Gastroesophageal sphincter (tissue), 3 donors: ENCODE results near the gene SCT.

Source experiments
- EP300 ChIP-seq: sonication (generic); formaldehyde crosslinking; IDR thresholded peaks from one replicate; pipeline ENCODE4 v1.6.1; 2017; ENCODE audit warnings: antibody characterized with exemption, mild to moderate bottlenecking
- POLR2A ChIP-seq, 2 donors: fragments of 450-650 bp; IDR thresholded peaks; one replicate each; pipeline ENCODE4 v1.6.1; 2017; ENCODE audit warnings: antibody characterized with exemption in 2 of 2, mild to moderate bottlenecking in 2 of 2, moderate library complexity in 1 of 2
- TF ChIP-seq, protein P1 (sequence below), 4 experiments: fragments of 200-600 bp in 2 of 4; fragments of 450-650 bp in 2 of 4; sonication (generic) in 1 of 4; IDR thresholded peaks; one replicate each; pipeline ENCODE4 v1.5.1; 2017 to 2019; ENCODE audit warnings: antibody characterized with exemption in 4 of 4, mild to moderate bottlenecking in 2 of 4, moderate library complexity in 2 of 4

DNA sequence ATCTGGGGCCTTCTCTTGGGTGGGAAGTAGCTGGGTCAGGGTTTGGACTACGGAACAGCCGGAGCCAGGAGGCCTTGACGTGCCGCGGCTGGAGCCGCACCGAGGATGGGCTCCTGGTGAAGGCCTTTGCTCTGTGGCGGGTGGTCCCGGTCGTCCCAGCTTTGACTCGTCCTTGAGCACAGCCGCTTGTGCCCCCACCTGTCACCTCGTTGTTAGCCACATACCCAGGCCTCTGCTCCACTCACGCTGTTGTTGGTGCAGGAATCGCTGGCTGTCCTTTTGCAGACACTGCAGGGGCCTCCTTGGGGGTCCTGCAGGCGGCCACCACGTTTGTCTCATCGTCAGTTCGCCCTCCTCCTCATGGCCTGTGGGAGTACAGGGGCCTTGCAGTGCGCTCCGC, 33.6 kb downstream of the SCT start:
- TF ChIP-seq, protein P1, sequence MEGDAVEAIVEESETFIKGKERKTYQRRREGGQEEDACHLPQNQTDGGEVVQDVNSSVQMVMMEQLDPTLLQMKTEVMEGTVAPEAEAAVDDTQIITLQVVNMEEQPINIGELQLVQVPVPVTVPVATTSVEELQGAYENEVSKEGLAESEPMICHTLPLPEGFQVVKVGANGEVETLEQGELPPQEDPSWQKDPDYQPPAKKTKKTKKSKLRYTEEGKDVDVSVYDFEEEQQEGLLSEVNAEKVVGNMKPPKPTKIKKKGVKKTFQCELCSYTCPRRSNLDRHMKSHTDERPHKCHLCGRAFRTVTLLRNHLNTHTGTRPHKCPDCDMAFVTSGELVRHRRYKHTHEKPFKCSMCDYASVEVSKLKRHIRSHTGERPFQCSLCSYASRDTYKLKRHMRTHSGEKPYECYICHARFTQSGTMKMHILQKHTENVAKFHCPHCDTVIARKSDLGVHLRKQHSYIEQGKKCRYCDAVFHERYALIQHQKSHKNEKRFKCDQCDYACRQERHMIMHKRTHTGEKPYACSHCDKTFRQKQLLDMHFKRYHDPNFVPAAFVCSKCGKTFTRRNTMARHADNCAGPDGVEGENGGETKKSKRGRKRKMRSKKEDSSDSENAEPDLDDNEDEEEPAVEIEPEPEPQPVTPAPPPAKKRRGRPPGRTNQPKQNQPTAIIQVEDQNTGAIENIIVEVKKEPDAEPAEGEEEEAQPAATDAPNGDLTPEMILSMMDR (IDR thresholded peaks at IDR 0.05) = no peak
- TF ChIP-seq POLR2A (IDR thresholded peaks at IDR 0.05) (no peak), EP300 (no peak)
